Measurements from ENCODE around the gene NNAT. TPM values are rescaled to one million over a fixed set of nuclear protein-coding genes. Genes with fewer than 3 reads are reported as not detected.

Gene NNAT
- polyA plus RNA-seq, 1 donor: 75.8 TPM

DNA sequence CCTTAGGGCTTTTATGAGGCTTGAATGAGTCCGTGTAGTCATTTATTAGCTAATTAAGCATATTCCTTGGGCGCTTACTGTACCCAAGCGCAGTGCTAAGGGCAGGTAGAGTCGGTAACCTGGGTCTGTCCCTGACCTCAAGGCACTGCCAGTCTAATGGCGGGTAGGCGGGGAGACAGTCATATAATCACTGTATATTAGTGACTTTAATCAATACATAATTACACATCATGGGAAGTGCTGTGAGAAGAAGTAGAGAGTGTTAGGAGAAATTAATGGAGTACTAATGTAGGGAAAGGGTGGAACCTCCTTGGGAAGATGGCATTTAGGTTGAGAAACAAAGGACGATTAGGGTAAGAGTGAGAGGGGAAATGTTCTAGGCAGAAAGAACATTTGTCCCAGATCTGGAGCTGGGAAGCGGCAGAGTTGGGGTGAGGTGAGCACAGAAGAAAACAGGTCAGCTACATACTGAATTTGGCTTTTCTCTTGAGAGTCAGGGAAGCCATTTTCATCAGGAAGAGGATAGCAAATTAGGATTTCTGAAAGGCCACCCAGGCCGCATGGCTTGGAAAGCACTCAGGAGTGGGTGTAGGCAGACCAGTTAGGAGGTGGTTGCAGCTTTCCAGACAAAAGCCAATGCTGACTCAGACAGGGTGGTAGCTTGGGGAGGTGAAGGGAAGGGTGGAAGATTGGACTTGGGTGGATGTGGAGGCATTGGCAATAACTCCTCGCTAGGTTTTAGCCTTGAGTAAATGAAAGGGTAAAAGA is 7.6 kb downstream of the NNAT start:
- H3K27me3 ChIP-seq (ENCODE audit: control insufficient read depth, insufficient read depth, low read length): no peaks in the 10 kb centered on the region
- H3K27ac ChIP-seq (ENCODE audit: low read length): peak overlapping the region; percentile 93
- peaks cover 28% of the 10 kb centered on the region for H3K4me1 ChIP-seq (ENCODE audit: control insufficient read depth, insufficient read depth, low read length)
- H3K36me3 ChIP-seq (ENCODE audit: control insufficient read depth, insufficient read depth, low read length): no peaks in the 10 kb centered on the region
- no peaks in the 10 kb centered on the region for H3K9me3 ChIP-seq (ENCODE audit: control insufficient read depth, low read depth, low read length)
- DNase-seq: no peak
- peak overlapping the region; percentile 99 for H3K4me3 ChIP-seq (ENCODE audit: low read length)
- WGBS (ENCODE audit: insufficient coverage, low lambda C conversion rate): 78% methylated on average over 3 of the region's 10 CpGs

DNA sequence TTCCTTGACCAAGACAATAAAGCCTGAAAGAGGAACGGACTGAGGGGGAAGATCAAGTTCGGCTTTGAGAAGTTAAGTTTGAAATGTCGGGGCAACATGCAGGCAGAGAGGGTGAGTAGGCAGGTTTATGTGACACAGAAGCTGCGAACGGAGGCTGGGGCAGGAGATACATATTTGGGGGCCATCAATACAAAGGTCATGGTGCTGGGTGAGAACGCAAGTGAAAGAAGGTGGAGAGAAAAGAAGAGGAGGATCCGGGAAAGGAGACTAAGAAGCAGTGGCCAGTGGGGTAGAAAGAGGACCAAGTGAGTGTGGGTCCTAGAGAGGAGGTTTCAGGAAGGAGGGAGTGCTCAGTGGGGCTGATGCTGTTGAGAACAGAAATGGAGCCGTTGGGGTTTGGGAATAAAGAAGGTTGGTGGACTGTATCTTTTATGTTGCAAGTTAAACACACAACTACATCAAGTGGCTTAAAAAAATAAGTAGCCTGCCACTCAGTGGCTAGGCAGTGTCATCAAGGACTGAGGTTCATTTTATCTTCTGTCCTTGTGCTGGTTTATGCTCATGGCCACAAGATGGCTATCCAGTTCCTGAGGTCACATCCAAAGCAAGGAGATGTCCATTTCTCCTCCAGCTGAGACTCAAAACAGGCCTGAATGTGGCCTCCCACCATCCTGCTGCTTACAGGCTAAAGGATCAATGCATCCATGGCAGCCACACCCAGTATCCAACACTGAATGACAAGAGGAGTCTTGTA is 8.3 kb downstream of the NNAT start:
- Histone ChIP-seq H3K27ac (ENCODE audit: low read length) (no peak overlapping the region), H3K4me1 (ENCODE audit: control insufficient read depth, insufficient read depth, low read length) (peaks cover 22% of the 10 kb centered on the region), H3K27me3 (ENCODE audit: control insufficient read depth, insufficient read depth, low read length) (no peaks in the 10 kb centered on the region), H3K36me3 (ENCODE audit: control insufficient read depth, insufficient read depth, low read length) (no peaks in the 10 kb centered on the region), H3K9me3 (ENCODE audit: control insufficient read depth, low read depth, low read length) (no peaks in the 10 kb centered on the region), H3K4me3 (ENCODE audit: low read length) (no peak overlapping the region)
- no peak for DNase-seq
- WGBS (ENCODE audit: insufficient coverage, low lambda C conversion rate): 61% methylated on average over 3 of the region's 8 CpGs

DNA sequence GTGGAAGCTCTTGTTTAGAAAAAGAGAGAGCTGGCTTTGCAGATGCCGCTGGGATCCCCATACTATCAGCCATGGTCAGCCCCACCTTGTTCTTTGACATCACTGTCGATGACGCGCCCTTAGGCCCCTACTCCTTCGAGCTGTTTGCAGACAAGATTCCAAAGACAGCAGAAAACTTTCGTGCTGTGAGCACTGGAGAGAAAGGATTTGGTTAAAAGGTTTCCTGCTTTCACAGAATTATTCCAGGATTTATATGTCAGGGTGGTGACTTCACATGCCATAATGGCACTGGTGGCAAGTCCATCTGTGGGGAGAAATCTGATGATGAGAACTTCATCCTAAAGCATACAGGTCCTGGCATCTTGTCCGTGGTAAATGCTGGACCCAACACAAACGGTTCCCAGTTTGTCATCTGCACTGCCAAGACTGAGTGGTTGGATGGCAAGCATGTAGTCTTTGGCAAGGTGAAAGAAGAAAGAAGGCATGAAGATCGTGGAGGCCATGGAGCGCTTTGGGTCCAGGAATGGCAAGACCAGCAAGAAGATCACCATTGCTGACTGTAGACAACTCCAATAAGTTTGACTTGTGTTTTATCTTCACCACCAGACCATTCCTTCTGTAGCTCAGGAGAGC is 9.0 kb downstream of the NNAT start:
- H3K27me3 ChIP-seq (ENCODE audit: control insufficient read depth, insufficient read depth, low read length): no peaks in the 10 kb centered on the region
- DNase-seq: no peak
- H3K4me1 ChIP-seq (ENCODE audit: control insufficient read depth, insufficient read depth, low read length): peaks cover 20% of the 10 kb centered on the region
- no peak overlapping the region for H3K4me3 ChIP-seq (ENCODE audit: low read length)
- H3K36me3 ChIP-seq (ENCODE audit: control insufficient read depth, insufficient read depth, low read length): no peaks in the 10 kb centered on the region
- no peak overlapping the region for H3K27ac ChIP-seq (ENCODE audit: low read length)
- 83% methylated on average over 2 of the region's 10 CpGs for WGBS (ENCODE audit: insufficient coverage, low lambda C conversion rate)
- no peaks in the 10 kb centered on the region for H3K9me3 ChIP-seq (ENCODE audit: control insufficient read depth, low read depth, low read length)

DNA sequence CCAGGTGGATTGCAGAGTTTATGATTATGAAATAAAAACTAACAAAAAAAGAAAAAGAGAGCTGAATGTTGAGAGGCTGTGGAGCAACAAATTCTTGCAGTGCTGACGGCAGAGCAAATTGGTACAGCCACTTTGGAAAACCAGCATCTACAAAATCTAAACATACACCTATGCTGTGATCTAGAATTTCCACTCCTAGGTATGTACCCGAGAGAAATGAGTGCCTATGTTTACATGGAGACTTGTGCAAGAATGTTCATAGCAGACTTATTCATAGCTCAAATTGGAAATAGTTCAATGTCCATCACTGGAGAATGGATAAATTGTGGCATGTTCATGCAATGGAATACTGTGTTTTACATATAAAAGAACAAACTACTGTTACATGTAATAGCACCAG is 9.6 kb downstream of the NNAT start:
- Histone ChIP-seq H3K36me3 (ENCODE audit: control insufficient read depth, insufficient read depth, low read length) (no peaks in the 10 kb centered on the region), H3K4me3 (ENCODE audit: low read length) (no peak overlapping the region), H3K9me3 (ENCODE audit: control insufficient read depth, low read depth, low read length) (no peaks in the 10 kb centered on the region), H3K27ac (ENCODE audit: low read length) (no peak overlapping the region), H3K27me3 (ENCODE audit: control insufficient read depth, insufficient read depth, low read length) (no peaks in the 10 kb centered on the region), H3K4me1 (ENCODE audit: control insufficient read depth, insufficient read depth, low read length) (peaks cover 20% of the 10 kb centered on the region)
- no CpG with 5 or more reads among the region's 2 CpGs for WGBS (ENCODE audit: insufficient coverage, low lambda C conversion rate)
- DNase-seq: no peak

DNA sequence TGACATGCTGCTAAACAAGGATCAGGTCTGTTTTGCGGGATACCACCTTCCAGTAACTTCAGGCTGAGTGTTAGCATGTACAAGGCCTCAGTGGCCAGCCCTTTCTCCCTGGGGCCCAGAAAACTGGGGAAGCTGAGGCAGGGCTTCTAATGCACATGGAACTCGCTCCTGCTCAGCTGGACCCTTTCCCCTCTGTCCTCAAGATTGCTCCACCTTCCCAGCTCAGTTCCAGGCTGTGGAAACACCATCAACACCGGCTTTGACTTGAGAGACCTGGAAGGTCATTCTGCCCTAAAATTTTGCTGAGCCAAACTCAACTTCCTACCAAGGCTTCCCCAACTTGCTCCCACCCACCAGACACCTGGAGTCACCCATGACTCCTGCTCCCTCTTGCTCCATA is 10.8 kb downstream of the NNAT start:
- H3K4me1 ChIP-seq (ENCODE audit: control insufficient read depth, insufficient read depth, low read length): peaks cover 25% of the 10 kb centered on the region
- H3K27me3 ChIP-seq (ENCODE audit: control insufficient read depth, insufficient read depth, low read length): no peaks in the 10 kb centered on the region
- H3K9me3 ChIP-seq (ENCODE audit: control insufficient read depth, low read depth, low read length): no peaks in the 10 kb centered on the region
- H3K4me3 ChIP-seq (ENCODE audit: low read length): no peak overlapping the region
- no peak overlapping the region for H3K27ac ChIP-seq (ENCODE audit: low read length)
- no peaks in the 10 kb centered on the region for H3K36me3 ChIP-seq (ENCODE audit: control insufficient read depth, insufficient read depth, low read length)
- DNase-seq: no peak
- WGBS (ENCODE audit: insufficient coverage, low lambda C conversion rate): no CpG with 5 or more reads among the region's 3 CpGs

DNA sequence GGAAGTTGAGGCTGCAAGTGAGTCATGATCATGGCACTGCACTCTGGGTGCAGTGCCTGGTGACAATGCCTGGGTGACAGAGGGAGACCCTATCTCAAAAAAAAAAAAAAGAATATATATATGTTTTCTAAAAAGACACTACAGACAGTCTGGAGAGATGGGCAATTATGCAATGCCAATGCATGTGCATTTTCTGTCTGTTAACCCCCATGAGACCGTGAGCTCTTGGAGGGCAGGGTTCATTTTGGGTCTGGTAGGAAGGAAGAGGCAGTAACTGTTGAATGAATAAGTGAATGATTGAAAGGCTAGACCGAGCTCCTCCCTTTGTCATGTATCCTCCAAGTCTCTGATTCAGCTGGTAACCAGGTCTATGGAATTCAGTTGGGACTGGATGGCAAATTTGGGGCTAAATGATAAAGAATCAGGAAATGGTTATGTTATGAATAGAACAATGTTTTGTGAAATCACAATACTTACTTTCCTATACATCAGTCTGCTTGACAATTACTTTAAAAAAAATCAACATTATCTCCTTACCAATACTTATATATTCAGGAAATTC is 12.2 kb downstream of the NNAT start:
- no peak for DNase-seq
- peaks cover 25% of the 10 kb centered on the region for H3K4me1 ChIP-seq (ENCODE audit: control insufficient read depth, insufficient read depth, low read length)
- H3K9me3 ChIP-seq (ENCODE audit: control insufficient read depth, low read depth, low read length): no peaks in the 10 kb centered on the region
- H3K27me3 ChIP-seq (ENCODE audit: control insufficient read depth, insufficient read depth, low read length): no peaks in the 10 kb centered on the region
- H3K4me3 ChIP-seq (ENCODE audit: low read length): no peak overlapping the region
- H3K27ac ChIP-seq (ENCODE audit: low read length): no peak overlapping the region
- no peaks in the 10 kb centered on the region for H3K36me3 ChIP-seq (ENCODE audit: control insufficient read depth, insufficient read depth, low read length)
- no CpG with 5 or more reads among the region's 2 CpGs for WGBS (ENCODE audit: insufficient coverage, low lambda C conversion rate)

DNA sequence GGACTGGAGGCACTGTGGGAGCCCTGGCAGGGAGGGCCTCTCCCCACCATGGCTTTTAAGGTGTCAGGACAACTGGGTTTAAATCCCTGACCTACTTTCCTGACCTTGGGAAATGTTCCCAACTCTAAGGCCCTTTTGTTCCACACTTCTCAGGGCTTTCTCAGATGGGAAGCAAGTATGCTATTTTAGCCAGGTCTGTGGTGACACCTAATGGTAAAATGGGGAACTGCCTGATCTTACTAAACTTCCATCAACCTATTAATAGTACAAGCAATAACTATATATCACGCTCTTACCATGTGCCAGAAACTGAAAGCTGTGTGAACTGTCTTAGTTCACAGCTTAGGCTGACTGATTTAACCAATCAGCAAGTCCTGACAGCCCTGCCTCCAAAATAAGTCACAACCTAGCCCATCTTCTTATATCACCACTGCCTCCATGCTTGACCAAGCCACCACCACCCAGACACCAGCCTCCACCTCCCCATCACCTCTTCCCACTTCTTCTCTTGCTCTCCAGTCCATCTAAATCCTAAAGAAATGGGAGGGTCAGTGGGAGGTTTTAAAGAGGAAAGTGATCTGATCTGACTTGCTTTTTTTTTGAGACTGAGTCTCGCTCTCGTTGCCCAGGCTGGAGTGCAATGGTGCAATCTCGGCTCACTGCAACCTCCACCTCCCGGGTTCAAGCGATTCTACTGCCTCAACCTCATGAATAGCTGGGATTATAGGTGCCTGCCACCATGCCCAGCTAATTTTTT is 13.5 kb downstream of the NNAT start:
- no peaks in the 10 kb centered on the region for H3K9me3 ChIP-seq (ENCODE audit: control insufficient read depth, low read depth, low read length)
- H3K4me1 ChIP-seq (ENCODE audit: control insufficient read depth, insufficient read depth, low read length): peaks cover 28% of the 10 kb centered on the region
- peak overlapping the region; percentile 32 for H3K27ac ChIP-seq (ENCODE audit: low read length)
- DNase-seq: peak; percentile 83 to 89
- H3K4me3 ChIP-seq (ENCODE audit: low read length): no peak overlapping the region
- WGBS (ENCODE audit: insufficient coverage, low lambda C conversion rate): no CpG with 5 or more reads among the region's 6 CpGs
- H3K27me3 ChIP-seq (ENCODE audit: control insufficient read depth, insufficient read depth, low read length): no peaks in the 10 kb centered on the region
- H3K36me3 ChIP-seq (ENCODE audit: control insufficient read depth, insufficient read depth, low read length): no peaks in the 10 kb centered on the region

DNA sequence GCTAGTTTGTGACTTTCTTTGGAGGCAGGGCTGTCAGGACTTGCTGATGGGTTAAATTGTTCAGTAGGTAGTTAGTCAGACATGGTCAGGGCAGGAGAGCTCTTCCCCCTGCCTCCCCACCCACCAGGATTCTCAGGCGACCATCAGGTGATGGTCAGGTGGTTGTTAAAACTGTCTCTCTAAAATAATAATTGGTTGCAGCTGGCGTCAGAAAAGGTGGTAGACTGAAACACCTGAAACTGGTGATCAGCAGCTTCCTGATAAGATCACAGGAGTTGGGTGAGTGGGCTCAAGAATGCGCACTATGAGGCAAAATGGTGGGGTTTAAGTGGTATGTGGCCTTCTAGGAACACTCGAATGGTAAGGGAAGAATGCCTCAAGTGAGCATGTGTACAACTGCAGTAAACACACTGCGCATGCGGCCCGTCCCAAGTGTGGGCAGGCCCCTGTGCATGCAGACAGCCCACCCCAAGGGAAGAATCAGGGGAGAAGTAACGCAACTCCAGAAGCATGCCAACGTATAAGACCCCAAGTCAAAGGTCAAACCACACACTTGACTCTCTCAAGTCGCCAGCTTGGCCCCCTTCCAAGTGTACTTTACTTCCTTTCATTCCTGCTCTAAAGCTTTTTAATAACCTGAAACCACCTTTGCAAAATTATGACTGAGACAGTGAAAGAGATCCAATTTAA is 14.5 kb downstream of the NNAT start:
- Histone ChIP-seq H3K36me3 (ENCODE audit: control insufficient read depth, insufficient read depth, low read length) (no peaks in the 10 kb centered on the region), H3K4me3 (ENCODE audit: low read length) (no peak overlapping the region), H3K4me1 (ENCODE audit: control insufficient read depth, insufficient read depth, low read length) (peaks cover 33% of the 10 kb centered on the region), H3K9me3 (ENCODE audit: control insufficient read depth, low read depth, low read length) (no peaks in the 10 kb centered on the region), H3K27ac (ENCODE audit: low read length) (peak overlapping the region; percentile 71), H3K27me3 (ENCODE audit: control insufficient read depth, insufficient read depth, low read length) (no peaks in the 10 kb centered on the region)
- WGBS (ENCODE audit: insufficient coverage, low lambda C conversion rate): no CpG with 5 or more reads among the region's 10 CpGs
- peak in 1 of 2 donors; percentile 64 for DNase-seq

DNA sequence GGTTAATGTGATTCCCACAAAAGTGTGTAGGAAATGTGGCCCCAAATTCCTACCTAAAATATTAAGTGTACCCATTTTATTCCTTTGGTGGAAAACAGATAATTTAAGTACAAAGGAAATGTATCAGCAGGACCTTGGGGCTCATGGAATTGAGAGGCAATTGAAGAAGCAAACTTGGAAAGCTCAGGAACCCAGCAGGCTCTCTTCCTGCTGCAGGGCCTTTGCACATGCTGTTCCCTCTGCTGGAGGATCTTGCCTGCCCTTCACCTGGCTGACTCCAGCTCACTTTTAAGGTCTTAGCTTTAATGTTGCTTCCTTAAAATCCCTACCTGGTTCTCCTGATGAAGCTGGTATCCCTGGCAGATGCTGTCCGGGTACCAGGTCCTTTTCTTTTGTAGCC is 16.5 kb downstream of the NNAT start:
- WGBS (ENCODE audit: insufficient coverage, low lambda C conversion rate): 100% methylated on average over 1 of the region's 1 CpG
- no peak overlapping the region for H3K4me3 ChIP-seq (ENCODE audit: low read length)

More for the DNA sequence above, 16.5 kb downstream of the NNAT start:
- no peaks in the 10 kb centered on the region for H3K9me3 ChIP-seq (ENCODE audit: control insufficient read depth, low read depth, low read length)
- H3K4me1 ChIP-seq (ENCODE audit: control insufficient read depth, insufficient read depth, low read length): peaks cover 49% of the 10 kb centered on the region
- H3K27me3 ChIP-seq (ENCODE audit: control insufficient read depth, insufficient read depth, low read length): no peaks in the 10 kb centered on the region
- no peak for DNase-seq
- H3K27ac ChIP-seq (ENCODE audit: low read length): no peak overlapping the region
- no peaks in the 10 kb centered on the region for H3K36me3 ChIP-seq (ENCODE audit: control insufficient read depth, insufficient read depth, low read length)
